NCI-H526 treated with DMSO at 0.1 percent for 48 hours (cell line): ENCODE results near the gene LDLR.

Experiments
- DNase-seq: peaks from one replicate; lab custom pipeline; 2025; lab: John Stamatoyannopoulos, UW

Gene LDLR

DNA sequence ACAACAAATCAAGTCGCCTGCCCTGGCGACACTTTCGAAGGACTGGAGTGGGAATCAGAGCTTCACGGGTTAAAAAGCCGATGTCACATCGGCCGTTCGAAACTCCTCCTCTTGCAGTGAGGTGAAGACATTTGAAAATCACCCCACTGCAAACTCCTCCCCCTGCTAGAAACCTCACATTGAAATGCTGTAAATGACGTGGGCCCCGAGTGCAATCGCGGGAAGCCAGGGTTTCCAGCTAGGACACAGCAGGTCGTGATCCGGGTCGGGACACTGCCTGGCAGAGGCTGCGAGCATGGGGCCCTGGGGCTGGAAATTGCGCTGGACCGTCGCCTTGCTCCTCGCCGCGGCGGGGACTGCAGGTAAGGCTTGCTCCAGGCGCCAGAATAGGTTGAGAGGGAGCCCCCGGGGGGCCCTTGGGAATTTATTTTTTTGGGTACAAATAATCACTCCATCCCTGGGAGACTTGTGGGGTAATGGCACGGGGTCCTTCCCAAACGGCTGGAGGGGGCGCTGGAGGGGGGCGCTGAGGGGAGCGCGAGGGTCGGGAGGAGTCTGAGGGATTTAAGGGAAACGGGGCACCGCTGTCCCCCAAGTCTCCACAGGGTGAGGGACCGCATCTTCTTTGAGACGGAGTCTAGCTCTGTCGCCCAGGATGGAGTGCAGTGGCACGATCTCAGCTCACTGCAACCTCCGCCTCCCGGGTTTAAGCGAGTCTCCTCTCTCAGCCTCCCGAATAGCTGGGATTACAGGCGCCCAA lies at the start of gene LDLR:
LDLR (plus strand) TSS at position 210 of the 760 bp plus-strand sequence; CDS start at position 296, 86 bp downstream.
- DNase-seq: peak; percentile 81

DNA sequence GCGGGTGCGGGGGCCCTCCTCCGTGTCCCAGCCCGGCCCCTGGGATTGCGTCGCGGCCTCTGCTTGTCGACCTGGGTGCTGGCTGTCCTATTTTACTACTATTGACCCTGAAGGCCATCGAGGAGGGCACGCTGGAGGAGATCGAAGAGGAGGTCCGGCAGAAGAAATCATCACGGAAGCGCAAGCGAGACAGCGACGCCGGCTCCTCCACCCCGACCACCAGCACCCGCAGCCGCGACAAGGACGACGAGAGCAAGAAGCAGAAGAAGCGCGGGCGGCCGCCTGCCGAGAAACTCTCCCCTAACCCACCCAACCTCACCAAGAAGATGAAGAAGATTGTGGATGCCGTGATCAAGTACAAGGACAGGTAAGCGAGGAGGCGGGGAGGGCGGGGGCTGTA lies 48.1 kb upstream of the LDLR start:
- DNase-seq: no peak

DNA sequence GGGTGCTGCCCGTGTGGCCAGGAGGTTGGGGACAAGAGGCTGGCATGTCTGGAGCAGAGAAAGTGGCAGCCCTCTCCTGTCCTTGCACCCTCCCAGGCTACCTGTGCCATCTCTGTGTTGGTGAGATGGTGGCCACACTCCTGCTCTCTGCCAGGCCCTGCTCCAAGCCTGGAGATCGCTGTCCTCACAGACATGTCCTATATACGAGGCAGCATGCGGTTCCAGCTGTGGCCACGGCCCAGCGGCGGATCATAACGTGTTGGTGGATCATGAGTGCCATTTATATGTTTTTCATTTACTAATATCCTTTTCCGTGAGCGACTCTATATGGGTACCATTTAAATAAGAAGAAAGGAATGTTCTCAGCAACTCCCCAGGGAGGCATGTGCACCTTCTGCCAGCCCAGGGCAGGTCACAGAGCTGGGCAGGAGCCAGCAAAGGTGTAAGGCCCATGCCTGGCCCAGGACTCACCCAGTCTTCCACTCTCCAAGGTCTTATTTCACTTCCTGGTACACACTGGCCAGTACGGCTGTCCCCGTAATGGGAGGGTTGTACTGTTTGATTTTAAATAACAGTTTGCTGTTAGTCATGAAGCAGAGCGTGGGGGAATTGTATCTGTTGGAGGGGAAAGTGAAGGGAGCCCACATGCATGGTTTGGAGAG lies 47.2 kb upstream of the LDLR start:
- DNase-seq: no peak

DNA sequence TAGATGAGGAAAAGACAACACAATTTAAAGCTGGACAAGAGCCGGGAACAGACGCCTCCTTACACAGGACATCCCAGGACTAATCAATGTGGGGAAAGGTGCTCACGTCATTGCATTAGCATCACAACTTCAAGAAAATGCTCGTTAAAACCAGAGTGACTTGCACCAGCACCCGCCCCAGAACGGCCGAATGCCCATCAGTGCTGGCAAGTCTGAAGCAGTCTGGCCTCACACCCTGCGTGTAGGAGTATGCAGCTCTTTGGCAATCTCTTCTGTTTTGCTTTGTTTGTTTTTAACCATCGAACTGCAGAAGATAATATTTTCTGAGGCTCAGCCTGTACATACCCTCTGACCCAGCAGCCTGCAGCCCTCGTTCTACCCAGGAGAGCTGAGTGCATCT lies 44.8 kb upstream of the LDLR start:
- DNase-seq: no peak

DNA sequence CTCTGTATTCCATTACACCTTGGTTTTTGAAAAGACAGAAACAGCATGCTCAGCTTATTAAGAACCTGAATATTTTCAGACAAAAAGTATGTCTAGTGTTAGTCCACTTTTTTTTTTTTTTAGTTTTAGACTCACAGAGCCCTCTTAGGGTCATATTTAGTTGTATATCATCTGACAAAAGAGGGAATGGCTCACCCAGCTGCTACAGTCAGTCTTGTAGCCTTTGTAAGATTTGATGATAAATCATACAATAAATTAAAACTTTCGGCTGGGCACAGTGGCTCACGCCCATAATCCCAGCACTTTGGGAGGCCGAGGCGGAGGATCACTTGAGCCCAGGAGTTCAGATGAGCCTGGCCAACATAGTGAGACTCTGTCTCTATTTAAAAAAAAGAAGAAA lies 43.7 kb upstream of the LDLR start:
- DNase-seq: no peak

DNA sequence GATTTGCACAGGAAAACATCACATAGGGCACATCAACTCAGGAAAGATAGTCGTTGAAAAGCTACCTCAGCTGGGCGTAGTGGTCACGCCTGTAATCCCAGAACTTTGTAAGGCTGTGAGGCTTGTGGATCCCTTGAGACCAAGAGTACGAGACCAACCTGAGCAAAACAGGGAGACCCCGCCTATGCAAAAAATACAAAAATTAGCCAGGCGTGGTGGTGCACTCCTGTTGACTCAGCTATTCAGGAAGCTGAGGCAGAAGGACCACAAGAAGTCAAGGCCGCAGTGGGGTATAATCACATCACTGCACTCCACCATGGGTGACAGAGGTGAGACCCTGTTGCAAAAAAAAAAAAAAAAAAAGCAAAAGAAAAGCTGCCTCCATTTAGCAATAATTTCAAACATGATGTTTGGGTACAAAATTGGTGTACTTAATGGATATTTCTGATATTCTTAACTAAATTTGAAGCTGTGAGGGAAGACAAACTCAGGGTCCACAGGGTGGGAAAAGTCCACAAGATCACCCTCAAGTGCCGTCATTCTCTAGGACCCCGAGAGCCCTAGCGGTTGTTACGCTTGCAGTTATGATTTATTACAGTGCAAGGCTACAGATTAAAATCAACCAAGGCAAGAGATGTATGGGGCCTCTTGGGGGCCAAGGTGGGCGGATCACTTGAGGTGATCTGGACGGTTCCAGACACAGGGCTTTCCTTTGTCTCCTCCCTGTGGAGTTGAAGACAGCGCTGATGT lies 42.5 kb upstream of the LDLR start:
- no peak for DNase-seq

DNA sequence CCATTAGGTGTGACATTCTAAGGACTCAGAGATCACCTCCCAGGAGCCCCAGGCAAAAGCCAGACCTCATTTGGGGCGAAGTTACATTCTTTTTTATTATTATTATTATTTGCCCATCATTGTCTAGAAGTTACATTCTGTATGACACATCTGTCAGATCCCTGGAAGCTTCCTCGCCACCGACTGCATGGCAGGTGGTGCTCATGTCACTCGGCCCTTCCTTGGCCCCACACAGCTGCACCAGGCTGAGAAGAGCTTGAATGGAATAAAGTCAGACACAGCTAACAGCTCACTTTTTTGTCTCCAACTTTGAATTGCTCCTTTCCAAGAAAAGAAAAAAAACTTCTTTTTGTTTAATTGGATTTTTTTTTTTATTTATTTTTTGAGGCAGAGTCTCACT lies 41.4 kb upstream of the LDLR start:
- no peak for DNase-seq

DNA sequence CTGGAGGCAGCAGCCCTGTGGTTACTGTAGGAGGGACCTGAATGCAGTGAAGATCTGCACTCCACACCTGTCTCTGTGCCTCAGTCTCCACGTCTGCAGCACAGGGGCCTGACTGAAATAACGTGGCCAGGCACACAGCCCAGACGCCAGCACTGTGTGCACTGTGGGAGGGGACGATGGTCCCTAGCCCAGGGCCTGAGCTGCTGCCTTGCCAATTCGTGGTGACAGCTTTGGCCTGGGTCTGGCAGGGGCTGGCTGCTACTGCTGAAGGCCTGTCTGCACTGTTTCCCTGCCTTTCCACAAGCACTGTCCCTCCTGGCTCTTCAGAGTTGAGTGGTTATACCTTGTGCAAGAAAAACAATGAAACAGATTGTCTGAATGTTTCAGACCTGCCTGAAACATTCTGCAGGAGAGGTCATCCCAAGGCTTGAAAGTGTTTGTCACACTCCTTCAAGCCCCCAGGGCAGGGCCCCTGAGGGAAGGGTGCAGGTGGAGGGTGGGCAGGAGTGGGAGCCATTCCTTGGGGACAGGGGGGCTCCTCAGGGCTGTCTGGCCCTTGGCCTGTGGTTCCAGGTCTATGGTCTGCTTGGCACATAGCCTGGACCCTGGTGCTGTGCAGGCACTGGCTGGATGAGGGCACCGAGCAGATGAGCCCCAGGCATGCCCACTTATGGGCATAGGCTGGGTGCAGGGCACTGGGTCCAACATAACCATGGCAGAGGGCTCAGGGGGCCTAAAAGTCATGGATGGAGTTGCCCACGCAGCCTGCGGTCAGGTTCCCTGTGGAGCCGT lies 38.7 kb upstream of the LDLR start:
- no peak for DNase-seq

DNA sequence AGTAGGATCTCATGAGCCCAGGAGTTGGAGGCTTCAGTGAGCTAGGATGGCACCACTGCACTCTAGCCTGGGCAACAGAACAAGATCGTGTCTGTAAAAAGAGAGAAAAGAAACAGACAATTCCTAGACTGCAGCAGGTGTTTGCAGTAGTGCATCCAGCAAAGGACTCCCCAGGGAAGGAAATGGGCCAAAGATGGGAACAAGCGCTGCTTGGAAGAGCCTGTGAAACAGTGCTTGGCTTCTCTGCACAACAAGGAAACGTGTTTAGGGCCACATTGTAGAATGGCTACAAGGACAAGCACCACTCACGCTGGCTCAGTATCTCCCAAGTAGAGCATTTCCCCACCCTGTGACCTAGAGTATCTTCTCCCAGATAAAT lies 35.5 kb upstream of the LDLR start:
- DNase-seq: no peak

DNA sequence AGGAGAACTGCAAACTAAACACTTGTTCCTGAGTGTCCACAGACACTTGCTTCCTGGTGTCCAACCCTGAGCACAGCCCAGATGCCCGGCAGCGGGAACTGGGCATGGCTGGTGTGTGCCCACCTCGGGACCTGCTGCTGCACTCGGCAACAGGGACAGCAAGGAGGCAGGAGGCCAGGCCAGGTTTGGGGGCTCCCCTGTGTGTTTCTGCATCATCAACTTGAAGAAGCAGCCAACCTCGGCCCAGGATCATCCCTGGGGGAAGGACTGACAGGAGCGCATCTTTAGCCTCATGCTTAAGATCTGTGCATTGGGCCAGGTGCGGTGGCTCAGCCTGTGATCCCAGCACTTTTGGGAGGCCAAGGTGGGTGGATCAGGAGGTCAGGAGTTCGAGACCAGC lies 35.1 kb upstream of the LDLR start:
- DNase-seq: no peak

DNA sequence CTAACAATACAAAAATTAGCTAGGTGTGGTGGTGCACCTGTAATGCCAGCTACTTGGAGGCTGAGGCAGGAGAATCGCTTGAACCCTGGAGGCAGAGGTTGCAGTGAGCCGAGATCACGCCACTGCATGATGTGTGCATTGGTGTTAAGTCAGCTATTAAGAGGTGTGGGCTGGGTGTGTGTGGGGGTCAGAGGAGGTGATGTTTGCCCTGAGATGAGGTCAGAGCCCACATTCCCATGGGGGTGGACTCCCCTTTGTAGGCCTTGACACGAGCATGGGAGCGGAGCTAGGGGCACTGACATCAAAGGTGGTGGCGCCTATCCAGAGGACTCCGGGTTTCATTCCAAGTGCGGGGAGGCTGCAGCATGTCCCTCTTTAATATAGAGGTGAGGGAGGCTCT lies 34.6 kb upstream of the LDLR start:
- no peak for DNase-seq

DNA sequence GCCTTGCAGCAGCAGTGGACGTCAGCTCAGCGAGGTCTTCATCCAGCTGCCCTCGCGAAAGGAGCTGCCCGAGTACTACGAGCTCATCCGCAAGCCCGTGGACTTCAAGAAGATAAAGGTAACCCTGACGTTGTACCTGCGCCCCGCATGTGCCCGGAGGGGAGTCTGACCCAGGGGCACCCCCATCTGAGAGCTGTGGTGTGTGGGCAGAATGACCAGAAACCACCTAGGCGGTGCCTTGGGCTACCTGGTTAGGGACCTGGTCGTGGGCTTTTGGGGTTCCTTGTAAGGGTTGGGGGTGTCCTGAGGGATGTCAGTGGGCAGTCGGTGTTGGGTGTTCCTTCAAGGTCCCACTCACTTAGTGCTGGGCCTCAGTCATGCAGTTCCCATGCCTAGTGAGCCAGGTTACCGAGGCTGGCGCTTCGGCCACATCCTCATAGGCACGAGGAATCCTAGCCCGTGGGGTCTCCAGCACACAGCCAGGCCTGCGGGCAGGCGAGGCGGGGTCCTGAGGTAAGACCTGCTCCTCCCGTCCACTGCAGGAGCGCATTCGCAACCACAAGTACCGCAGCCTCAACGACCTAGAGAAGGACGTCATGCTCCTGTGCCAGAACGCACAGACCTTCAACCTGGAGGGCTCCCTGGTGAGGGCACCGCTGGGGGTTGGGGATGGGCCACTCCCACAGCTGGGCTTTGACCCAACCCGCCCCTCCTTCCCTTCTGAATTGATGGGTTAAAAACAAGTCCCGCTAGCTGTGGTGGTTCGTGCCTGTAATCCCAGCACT lies 30.8 kb upstream of the LDLR start:
- DNase-seq: no peak

DNA sequence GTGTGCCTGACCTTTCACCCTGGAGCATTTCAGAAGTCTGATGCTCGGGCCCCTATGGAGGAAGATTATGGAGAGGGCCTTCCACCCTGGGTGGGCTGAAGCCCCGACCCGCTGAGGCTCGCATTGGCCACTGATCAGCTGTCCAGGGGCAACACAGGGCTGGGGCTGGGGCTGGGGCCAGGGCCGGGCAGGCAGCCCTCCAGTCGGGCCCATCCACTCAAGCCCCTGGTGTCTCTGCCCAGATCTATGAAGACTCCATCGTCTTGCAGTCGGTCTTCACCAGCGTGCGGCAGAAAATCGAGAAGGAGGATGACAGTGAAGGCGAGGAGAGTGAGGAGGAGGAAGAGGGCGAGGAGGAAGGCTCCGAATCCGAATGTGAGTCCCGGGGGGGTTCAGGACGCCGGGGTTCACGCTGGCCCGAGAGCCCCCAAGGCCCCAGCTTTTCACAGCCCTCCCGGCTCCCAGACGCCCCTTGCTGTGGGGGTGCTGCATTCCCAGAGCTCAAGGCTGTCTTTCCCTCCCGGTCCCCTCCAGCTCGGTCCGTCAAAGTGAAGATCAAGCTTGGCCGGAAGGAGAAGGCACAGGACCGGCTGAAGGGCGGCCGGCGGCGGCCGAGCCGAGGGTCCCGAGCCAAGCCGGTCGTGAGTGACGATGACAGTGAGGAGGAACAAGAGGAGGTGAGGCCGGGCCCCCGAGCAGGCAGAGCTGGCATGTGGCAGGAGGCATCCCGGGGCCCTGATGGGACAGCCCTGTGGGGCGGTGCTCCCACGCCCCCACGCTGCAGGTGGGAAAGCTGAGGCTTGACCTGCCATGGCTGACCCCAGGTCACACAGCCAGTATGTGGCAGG lies 29.5 kb upstream of the LDLR start:
- no peak for DNase-seq

DNA sequence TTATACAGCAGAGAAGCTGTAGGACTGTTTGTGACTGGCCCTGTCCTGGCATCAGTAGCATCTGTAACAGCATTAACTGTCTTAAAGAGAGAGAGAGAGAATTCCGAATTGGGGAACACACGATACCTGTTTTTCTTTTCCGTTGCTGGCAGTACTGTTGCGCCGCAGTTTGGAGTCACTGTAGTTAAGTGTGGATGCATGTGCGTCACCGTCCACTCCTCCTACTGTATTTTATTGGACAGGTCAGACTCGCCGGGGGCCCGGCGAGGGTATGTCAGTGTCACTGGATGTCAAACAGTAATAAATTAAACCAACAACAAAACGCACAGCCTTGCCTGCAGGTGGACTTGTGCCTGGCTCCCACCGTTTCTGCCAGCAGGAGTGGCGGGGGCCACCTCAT lies 27.3 kb upstream of the LDLR start:
- DNase-seq: no peak

DNA sequence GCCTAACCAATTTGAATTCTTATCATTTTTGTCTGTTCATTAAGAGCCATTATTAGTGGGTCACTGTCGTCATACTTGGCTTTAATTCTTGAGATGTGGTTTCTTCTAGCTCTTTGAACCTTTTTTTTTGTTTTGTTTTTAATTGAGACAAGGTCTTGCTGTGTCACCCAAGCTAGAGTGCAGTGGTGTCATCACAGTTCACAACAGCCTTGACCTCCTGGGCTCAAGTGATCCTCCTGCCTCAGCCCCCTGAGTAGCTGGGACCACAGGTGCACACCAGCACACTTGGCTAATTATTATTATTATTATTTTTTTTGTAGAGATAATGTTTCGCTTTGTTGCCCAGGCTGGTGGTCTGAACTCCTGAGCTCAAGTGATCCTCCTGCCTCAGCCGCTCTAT lies 25.8 kb upstream of the LDLR start:
- no peak for DNase-seq

DNA sequence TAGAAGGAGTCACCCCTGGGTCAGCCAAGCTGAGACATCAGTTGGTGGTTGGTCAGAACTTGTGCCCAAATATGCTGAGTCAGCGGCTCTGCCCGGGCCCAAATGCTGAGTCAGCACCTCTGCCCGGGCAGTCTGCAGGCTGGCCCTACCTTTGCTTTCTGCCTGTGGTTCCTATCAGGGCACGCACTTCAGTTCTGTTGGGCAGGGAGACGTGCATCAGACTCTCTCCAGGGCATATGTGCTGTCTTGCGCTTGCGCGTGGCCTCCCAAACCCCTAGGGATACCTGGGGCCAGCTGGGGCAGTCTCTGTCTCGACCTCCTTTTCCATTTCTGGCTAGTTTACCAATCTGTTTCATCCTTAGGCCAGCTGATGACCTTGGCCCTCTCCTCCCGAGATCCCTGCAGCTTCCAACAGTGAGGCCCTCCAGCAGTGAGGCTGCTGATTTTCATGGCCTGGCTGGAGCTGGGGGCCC lies 24.4 kb upstream of the LDLR start:
- DNase-seq: no peak

DNA sequence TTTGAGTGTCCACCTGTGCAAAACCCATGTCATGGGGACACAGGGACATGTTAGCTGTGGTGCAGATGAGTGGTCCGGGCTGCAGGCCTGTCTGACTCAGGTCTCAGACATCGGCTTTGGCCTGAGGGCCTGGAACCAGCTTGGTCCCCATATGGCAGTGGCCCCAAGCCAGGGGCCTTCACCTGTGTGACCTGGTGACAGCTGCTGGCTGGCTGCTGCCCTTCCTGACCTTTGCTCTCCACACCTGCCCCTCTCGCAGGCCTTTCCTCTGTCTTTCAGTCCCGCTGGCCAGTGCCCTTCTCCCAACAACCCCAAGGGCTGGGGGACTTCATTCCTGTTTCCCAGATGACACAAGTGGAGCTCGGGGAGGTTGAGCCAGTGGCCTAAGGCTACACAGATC lies 22.9 kb upstream of the LDLR start:
- DNase-seq: no peak

DNA sequence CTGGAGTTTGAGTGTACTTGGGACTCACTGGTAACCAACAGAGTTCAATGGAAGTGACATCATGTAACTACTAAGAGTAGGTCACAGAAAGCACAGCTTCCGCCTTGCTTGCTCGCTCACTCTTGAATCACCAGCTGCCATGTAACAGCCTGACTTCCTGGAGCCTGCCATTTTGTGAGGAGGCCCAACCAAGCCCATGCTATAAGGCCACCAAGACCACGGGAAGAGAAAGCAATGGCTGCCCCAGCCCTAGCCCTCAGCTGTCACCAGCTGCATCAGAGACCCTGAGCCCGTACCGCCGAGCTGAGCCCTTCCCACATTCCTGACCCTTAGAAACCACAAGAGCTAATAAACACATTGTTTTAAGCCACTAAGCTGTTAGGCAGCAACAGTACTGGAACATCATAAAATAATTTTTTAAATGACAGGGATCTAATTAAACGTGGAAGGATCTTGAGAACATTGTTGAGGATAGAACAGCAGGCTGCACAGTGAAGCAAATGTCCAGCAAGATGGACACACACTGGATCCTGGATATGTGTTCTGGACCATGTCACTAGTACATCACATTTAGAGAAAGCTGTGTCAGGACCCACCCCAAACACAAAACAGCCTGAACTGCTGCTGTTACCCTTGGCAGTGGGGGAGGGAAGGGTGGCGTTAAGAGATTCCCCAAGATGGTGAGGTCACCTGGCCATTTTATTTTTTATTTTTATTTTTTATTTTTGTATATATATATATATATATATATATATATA lies 21.7 kb upstream of the LDLR start:
- DNase-seq: no peak

DNA sequence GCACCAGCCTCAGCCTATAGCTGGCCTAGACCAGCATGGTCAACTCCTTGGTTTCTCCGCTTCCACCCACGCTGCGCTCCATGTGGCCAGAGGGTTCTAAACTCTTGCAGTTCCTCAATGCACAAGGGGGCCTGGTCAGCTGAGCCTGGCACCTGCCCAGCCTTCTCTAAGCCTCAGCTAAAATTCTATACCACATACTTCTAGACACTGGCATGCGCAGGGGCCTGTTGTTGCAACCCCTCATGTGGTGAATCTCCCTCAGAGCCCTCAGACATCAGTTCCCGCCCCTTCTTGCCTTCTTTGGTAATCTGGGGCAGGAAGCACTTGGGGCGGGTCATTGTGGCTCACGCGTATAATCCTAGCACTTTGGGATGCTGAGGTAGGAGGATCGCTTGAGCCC lies 19.7 kb upstream of the LDLR start:
- DNase-seq: no peak

DNA sequence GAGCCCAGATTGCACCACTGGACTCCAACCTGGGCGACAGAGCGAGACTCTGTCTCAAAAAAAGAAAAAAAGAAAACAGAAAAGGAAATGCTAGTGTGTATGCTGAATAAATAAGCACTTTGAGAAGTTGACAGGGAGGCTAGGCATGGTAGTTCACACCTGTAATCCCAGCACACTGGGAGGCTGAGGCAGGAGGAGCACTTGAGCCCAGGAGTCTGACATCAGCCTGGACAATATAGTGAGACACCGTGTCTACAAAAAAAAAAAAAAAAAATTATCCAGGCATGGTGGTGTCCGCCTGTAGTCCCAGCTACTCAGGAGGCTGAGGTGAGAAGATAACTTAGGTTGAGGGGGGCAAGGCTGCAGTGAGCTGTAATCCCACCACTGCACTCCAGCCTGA lies 19.1 kb upstream of the LDLR start:
- no peak for DNase-seq
